IPS-NIHi7 (cell line): ENCODE data around the gene GBP6.
"Not testable (repeated sequence)": the region's sequence is repeated elsewhere in the genome, so short reads cannot be mapped to it uniquely, and the experiment has no call there.

ENCODE experiments used
- DNase-seq: peaks from one replicate; pipeline ENCODE4 v3.0.0; 2012; ENCODE audit warnings: mixed read lengths; ENCODE audit errors: extremely low spot score

Gene GBP6

DNA sequence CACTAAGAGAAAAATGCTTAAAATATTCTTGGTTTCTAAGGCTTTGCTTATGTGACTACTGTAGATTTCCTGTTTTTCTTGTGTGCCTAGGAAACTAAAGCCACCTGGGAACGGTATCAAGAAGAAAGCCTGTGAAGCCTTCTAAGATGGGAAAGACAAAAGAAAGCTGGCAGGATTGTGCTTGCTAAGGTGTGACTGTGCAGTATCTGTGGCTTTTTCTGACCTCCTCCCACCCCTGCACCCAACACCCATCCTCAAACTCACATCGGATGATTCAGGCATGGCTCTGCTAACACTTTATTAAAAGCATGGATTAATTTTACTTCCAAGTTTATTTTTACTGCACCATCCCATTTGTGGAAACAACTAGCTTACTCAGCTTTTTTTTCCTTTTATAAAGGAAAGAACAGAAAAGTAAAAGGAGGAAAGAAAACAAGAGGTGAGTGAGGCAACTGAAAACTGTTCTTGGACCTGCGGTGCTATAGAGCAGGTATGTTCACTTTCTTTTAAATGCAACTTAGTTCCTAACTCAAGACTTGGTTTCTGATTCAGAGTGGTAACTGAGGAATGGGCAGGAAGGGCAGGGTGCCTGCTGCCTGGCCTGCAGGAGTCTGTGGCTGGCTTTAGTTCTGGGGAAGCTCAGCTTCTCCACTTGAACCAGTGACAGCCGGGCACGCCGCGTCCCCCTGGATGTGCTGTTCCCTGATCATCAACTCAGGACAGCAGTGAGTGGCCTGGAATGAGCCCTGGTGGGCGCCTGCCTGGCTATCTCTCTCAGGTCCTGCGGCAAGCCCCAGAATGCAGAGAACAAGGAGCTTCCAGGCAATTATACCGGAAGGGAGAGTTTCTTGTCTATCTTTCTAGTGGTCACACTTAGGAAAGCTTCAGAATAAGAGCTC is at the start of gene GBP6:
GBP6 (plus strand) TSS at position 422 of the 899 bp plus-strand sequence. CDS start 4,493 bp downstream, outside the sequence.
- DNase-seq, result peak; percentile 25

DNA sequence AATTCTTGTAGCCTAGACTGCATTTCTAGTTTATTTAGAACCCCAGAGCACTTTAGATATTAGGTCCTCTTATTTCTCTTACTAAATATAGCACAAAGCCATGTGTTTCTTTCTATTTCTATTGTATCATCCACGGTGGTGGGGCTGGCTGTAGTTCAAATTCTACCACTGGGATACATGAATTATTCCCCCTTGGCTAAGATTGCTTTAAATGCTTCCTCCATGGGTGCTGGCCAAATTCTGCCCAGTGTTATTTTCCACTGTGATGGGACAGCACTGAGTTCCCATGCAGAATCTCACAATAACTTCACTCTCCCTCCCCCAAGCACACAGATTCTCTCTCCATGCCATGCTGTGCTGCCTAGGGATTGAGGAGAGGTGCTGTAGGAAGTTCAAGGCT is 41.5 kb upstream of the GBP6 start:
- DNase-seq, result no peak

GRCh38 chr1:89331890-89332289 is 32.0 kb upstream of the GBP6 start:
- DNase-seq, result no peak

DNA sequence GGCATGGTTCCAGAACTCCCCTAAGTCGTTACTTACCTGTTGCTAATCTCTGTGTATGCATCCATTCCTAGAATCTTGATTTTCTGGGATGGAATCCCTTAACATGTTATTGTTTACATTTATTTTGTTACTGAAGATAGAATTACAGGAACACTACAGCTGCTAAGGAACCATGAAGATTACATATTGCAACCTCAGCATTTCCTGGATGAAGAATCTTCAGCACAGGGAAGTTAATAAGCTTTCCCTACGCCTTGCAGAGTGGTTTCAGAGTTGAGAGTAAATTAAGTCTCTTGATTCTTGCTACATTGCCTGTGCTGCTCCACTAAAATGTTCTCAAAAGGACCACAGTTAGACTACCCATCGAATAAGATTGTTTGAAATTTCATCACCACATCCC is 31.4 kb upstream of the GBP6 start:
- no peak for DNase-seq

- no peak for DNase-seq
These were observed 28.4 kb upstream of the GBP6 start for GRCh38 chr1:89335486-89335885.

GRCh38 chr1:89337903-89338302 is 26.0 kb upstream of the GBP6 start:
- DNase-seq, result no peak

GRCh38 chr1:89339039-89339438 is 24.8 kb upstream of the GBP6 start:
- no peak for DNase-seq

DNA sequence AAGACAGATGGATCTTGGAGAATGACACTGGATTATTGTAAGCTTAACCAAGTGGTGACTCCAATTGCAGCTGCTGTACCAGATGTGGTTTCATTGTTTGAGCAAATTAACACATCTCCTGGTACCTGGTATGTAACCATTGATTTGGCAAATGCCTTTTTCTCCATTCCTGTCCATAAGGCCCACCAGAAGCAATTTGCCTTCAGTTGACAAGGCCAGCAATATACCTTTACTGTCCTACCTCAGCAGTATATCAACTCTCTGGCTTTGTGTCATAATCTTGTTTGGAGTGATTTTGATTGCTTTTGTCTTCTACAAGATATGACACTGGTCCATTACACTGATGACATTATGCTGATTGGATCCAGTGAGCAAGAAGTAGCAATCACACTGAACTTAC is 18.4 kb upstream of the GBP6 start:
- not testable (repeated sequence) for DNase-seq

DNA sequence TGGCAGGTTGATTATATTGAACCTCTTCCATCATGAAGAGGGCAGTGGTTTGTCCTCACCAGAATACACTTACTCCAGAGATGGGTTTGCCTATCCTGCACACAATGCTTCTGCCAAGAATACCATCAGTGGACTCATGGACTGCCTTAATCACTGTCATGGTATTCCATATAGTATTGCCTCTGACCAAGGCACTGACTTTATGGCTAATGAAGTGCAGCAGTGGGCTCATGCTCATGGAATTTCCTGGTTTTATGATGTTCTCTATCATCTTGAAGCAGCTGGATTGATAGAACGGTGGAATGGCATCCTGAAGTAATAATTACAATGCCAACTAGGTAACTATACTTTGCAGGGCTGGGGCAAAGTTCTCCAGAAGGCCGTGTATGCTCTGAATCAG is 16.6 kb upstream of the GBP6 start:
- no peak for DNase-seq

DNA sequence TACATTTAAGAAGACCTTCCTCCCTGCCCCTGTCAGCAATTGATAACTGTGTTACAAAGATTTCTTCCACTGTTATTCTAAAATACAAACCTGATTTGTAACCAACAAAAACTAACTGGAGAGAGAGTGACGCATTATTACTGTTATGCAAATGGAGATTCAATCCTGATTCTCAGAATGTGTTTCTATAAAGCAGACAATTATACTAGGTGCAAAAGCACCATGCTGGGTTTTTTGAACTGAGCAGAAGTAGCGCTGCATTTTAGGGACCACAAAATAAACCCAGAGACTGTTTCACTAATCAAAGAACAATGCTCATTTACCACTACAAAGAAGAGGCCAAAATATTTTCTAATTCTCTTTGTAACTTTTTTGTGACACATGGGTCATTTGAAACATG is 13.6 kb upstream of the GBP6 start:
- DNase-seq, result no peak

- DNase-seq, result no peak
These were observed 12.1 kb upstream of the GBP6 start for GRCh38 chr1:89351597-89352311.

DNA sequence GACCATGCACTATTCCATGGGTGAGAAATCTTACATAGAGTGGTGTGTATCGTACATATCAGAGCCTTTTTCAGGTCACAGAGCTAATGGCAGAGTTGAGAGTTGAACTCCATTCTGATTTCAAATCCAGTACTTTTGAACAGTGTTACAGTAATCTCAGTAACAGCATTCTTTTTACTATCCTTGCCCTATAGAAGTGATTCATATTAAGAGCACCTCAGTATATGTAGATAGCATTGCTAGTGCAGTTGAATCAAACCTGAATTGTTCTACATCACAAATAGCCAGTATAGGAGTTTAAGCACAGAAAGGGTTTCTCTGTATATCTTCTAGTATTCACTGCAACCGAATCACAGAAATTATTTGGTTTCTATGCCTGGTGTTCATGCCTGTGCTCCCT is 11.4 kb upstream of the GBP6 start:
- no peak for DNase-seq

- no peak for DNase-seq
These were observed 9.7 kb upstream of the GBP6 start for GRCh38 chr1:89354205-89354604.

GRCh38 chr1:89355056-89355455 is 8.8 kb upstream of the GBP6 start:
- DNase-seq, result no peak

DNA sequence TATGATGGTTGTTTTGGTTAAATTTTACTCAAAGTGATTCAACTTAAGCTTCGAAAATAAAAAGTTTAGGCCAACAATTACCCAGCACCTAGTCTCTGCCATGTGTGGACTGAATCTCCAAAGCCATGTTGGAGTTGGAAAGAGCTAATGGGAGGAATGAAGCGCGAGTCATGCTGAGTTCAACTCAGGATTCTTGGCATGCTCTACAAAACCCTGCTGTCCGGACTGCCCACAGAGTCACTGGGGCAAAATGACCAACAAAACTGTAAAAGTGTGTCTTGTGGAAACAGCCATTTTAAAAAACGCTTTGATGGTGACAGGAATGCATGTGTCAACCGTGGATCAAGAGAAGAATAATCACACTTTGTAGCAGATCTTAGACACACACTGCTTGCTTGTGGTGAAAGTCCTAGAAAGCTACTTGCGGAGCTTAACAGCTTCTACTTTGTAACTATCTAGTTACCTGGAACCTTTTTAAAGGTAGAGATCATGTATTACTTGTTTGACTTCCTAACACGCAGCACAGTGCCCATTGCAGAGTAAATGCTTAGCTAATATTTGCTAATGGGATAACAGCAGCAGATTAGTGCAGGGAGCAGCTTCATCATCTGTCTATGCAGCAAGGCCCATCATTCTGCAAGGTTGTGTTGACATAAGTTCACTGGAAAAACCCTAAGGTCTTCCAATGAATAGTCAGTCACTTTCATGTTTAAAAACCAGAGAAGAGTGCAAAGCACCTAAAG is 7.0 kb upstream of the GBP6 start:
- no peak for DNase-seq

DNA sequence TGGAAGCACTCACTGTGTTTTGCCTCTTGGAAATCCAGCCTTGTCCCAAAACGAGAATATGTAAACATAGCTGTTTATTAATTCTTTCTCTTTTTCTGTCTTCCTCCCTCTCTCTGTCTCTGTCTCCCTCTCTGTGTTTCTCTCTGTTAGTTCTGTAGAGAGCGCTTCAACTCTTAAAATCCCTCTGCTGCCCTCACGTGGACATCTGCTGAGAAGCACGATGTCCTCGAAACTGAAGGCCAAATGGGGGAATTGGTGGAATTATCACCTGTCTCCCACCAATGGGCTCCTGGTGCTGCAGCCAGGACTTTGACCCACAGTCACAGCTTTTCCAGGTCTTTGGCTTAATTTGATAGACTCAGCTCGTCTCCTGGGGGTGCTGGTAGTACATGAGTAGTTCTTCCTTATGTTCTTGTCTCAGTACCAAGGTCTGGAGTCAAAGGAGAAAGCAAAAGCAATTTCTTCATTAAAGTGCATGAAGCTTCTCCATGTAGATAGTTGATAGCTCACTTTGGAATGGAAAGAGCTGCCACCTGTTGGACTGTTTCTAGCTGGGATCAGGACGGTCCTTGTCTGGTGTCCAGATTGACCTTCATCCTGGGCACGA is 5.5 kb upstream of the GBP6 start:
- DNase-seq, result peak; percentile 82

GRCh38 chr1:89360716-89361115 is 3.1 kb upstream of the GBP6 start:
- DNase-seq, result no peak

DNA sequence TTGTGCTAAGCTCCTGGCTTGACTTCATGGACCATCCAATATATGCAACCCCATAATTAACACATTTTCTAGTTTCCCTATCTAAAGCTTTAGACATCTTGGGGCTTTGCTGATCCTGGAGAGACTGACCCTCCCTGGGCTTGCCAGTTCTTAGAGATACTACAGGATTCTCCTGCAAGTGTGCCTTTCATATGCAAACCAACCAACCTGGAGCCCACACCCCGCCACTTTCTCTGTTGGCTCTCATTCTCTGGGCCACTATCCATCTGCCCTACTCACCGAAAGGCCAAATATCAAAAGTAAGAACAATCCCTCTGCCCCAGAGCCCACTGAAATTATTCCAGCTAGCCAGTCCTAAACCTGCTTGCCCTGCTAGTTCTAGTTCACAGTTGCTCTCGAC is 2.2 kb upstream of the GBP6 start:
- DNase-seq, result peak; percentile 38

DNA sequence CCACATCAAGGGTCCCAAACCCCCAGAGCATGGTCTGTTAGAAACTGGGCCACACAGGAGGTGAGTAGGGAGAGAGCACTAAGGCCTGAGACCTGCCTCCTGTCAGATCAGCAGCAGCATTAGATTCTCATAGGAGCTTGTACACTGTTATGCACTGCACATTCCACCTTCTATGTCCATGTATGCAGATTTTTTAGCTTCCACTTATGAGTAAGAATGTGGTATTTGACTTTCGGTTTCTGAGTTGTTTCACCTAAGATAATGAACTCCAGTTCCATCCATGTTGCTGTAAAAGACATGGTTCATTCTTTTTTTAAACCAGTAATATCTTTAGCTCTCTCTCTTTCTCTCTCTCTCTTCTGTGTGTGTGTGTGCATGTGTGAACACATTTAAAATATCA is 663 bp upstream of the GBP6 start:
- no peak for DNase-seq

- no peak for DNase-seq
These were observed 1.2 kb downstream of the GBP6 start for GRCh38 chr1:89364954-89365550.

DNA sequence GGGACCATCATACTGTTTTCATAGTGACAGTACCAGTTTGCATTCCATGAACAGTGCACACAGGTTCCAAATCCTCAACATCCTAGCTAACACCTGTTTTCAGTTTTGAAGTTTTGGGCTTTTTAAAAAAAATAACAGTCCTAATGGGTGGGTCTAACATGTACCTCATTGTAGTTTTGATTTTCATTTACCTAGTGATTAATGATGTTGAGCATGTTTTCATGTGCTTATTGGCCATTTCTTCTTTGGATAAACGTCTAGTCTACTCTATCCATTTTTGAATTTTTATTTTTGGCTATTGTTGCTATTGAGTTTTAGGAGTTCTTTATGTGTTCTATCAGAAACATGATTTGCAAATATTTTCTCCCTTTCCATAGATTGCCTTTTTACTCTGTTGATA is 3.4 kb downstream of the GBP6 start:
- no peak for DNase-seq

GRCh38 chr1:89369331-89369730 is 5.5 kb downstream of the GBP6 start:
- DNase-seq, result no peak
